ENCODE data around the gene CLEC3B. TPM values are rescaled to one million over a fixed set of nuclear protein-coding genes. Genes with fewer than 3 reads are reported as not detected.

The CLEC3B gene
- total RNA-seq, 1 experiment from 2014 or later = 1.8 TPM

DNA sequence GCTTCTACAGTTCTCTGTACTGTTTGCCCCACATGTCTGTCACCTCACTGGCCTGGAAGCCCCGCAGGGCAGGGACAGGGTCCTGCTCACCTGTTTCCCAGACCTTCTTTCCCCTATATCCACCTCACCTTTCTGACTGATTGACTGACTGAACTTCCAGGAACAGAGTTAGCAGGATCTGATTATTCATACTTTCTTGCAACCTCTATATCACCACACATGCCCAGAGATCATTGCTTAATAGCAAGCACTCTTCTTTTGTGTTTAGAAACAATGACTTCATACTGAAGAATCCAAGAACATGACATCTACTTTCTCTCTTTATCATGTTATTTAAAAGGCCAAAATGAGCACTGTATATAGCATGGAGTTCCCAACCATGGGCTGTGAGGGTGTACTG is 18.0 kb upstream of the CLEC3B start:
- Histone ChIP-seq H3K4me2 (ENCODE audit: low read length) (no peak overlapping the region), H3K9ac (ENCODE audit: low read length) (no peak overlapping the region), H2AFZ (ENCODE audit: low read length) (no peak overlapping the region), H3K27ac (ENCODE audit: low read length) (no peak overlapping the region), H3K4me3 (ENCODE audit: low read length) (no peak overlapping the region), H3K79me2 (ENCODE audit: low read length) (no peaks in the 10 kb centered on the region), H3K9me3 (ENCODE audit: low read length) (no peaks in the 10 kb centered on the region), H3K4me1 (ENCODE audit: insufficient read depth, low read length) (no peaks in the 10 kb centered on the region), H3K9me2 (replicated peaks; ENCODE audit: low read length) (no peaks in the 10 kb centered on the region), H3K36me3 (ENCODE audit: low read depth, low read length) (peaks cover 62% of the 10 kb centered on the region), H3K27me3 (ENCODE audit: low read length) (no peaks in the 10 kb centered on the region), H4K20me1 (ENCODE audit: low read length) (no peaks in the 10 kb centered on the region), H3F3A (ENCODE audit: low read length, unreplicated experiment) (no peaks in the 10 kb centered on the region)
- ATAC-seq = no peak
- no peak for DNase-seq
- intact Hi-C loops (cut with micrococcal nuclease) = no loop called here
- ChIA-PET POLR2A (ENCODE audit: unreplicated experiment) (no interaction called here), CTCF (no interaction called here)
- TF ChIP-seq, protein P1, sequence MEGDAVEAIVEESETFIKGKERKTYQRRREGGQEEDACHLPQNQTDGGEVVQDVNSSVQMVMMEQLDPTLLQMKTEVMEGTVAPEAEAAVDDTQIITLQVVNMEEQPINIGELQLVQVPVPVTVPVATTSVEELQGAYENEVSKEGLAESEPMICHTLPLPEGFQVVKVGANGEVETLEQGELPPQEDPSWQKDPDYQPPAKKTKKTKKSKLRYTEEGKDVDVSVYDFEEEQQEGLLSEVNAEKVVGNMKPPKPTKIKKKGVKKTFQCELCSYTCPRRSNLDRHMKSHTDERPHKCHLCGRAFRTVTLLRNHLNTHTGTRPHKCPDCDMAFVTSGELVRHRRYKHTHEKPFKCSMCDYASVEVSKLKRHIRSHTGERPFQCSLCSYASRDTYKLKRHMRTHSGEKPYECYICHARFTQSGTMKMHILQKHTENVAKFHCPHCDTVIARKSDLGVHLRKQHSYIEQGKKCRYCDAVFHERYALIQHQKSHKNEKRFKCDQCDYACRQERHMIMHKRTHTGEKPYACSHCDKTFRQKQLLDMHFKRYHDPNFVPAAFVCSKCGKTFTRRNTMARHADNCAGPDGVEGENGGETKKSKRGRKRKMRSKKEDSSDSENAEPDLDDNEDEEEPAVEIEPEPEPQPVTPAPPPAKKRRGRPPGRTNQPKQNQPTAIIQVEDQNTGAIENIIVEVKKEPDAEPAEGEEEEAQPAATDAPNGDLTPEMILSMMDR (conservative IDR thresholded peaks at IDR 0.05; ENCODE audit: low read depth, low read length) = no peak
- no peak for TF ChIP-seq EZH2phosphoT487 (IDR thresholded peaks at IDR 0.05; ENCODE audit: borderline replicate concordance, low read length)
- TF ChIP-seq EZH2 (IDR thresholded peaks at IDR 0.05; ENCODE audit: low read length, unreplicated experiment) = no peak
- BruUV-seq (replicated peaks) = no TSS peak

DNA sequence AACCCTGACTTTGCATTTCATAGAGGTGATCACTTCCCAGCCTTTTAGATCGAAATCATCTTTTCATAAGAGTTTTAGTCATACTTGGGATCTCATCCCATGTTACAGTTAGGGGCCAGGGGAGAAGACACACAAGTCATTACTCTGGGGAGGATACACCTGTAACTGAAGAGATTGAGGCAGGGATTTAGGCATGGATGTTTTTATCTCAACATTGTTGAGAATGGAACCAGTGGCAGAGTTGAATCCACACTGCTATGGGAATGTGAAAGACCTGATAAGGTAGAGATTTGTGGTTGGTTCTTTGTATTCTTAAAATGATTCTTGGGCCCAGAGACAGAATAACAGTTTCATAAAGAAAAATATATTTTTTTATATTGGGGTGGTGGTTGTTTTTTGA is 16.2 kb upstream of the CLEC3B start:
- H2AFZ ChIP-seq (ENCODE audit: low read length) = no peak overlapping the region
- peaks cover 55% of the 10 kb centered on the region for H3K36me3 ChIP-seq (ENCODE audit: low read depth, low read length)
- H3K4me3 ChIP-seq (ENCODE audit: low read length) = no peak overlapping the region
- CTCF ChIA-PET = no interaction called here
- no peaks in the 10 kb centered on the region for H3K9me3 ChIP-seq (ENCODE audit: low read length)
- POLR2A ChIA-PET (ENCODE audit: unreplicated experiment) = no interaction called here
- intact Hi-C loops (cut with micrococcal nuclease) = no loop called here
- no TSS peak for BruUV-seq (replicated peaks)
- no peaks in the 10 kb centered on the region for H4K20me1 ChIP-seq (ENCODE audit: low read length)
- H3K27me3 ChIP-seq (ENCODE audit: low read length) = no peaks in the 10 kb centered on the region
- ATAC-seq (no peak), DNase-seq (no peak)
- H3K4me1 ChIP-seq (ENCODE audit: insufficient read depth, low read length) = no peaks in the 10 kb centered on the region
- no peak overlapping the region for H3K4me2 ChIP-seq (ENCODE audit: low read length)
- no peak for TF ChIP-seq EZH2 (IDR thresholded peaks at IDR 0.05; ENCODE audit: low read length, unreplicated experiment)
- no peak for TF ChIP-seq EZH2phosphoT487 (IDR thresholded peaks at IDR 0.05; ENCODE audit: borderline replicate concordance, low read length)
- TF ChIP-seq, protein P1 (conservative IDR thresholded peaks at IDR 0.05; ENCODE audit: low read depth, low read length) = no peak
- H3K27ac ChIP-seq (ENCODE audit: low read length) = no peak overlapping the region
- H3K9me2 ChIP-seq (replicated peaks; ENCODE audit: low read length) = no peaks in the 10 kb centered on the region
- H3K79me2 ChIP-seq (ENCODE audit: low read length) = no peaks in the 10 kb centered on the region
- no peak overlapping the region for H3K9ac ChIP-seq (ENCODE audit: low read length)
- H3F3A ChIP-seq (ENCODE audit: low read length, unreplicated experiment) = no peaks in the 10 kb centered on the region

DNA sequence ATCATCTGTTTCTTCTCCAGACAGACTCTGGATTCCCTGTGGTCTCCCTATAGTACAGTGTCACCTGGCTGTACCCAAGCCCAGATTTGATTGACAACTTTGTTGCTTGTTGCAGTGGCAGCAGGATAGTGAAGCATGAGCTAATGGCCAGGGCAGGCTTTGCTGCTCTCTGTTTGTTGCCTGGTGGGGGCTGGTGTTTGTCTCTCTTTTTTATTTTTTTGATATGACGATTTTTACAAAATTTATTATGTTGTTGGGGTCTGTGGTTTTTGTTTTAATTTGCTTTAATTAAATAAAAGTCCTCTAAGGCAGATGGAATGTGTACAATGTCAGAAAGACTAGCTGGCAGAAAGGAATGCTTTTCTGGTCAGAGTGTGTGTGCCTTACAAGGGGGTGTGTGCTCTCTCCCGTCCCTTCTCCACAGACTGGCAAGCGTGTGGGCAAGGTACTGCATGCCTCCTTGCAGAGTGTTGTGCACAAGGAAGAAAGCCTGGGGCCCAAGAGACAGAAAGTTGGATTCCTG is 15.2 kb upstream of the CLEC3B start:
- H3K79me2 ChIP-seq (ENCODE audit: low read length) = no peaks in the 10 kb centered on the region
- DNase-seq = no peak

More for the DNA sequence above, 15.2 kb upstream of the CLEC3B start:
- Histone ChIP-seq H3K4me3 (ENCODE audit: low read length) (no peak overlapping the region), H4K20me1 (ENCODE audit: low read length) (no peaks in the 10 kb centered on the region), H3K4me2 (ENCODE audit: low read length) (no peak overlapping the region), H3K27ac (ENCODE audit: low read length) (no peak overlapping the region), H3F3A (ENCODE audit: low read length, unreplicated experiment) (no peaks in the 10 kb centered on the region), H3K4me1 (ENCODE audit: insufficient read depth, low read length) (no peaks in the 10 kb centered on the region), H3K9me3 (ENCODE audit: low read length) (no peaks in the 10 kb centered on the region), H3K27me3 (ENCODE audit: low read length) (no peaks in the 10 kb centered on the region), H2AFZ (ENCODE audit: low read length) (no peak overlapping the region), H3K9me2 (replicated peaks; ENCODE audit: low read length) (no peaks in the 10 kb centered on the region), H3K9ac (ENCODE audit: low read length) (no peak overlapping the region), H3K36me3 (ENCODE audit: low read depth, low read length) (peaks cover 52% of the 10 kb centered on the region)
- ATAC-seq = peak; percentile 33; the same call in 1 of the 2 replicates
- CTCF ChIA-PET = no interaction called here
- TF ChIP-seq EZH2phosphoT487 (IDR thresholded peaks at IDR 0.05; ENCODE audit: borderline replicate concordance, low read length) = no peak
- intact Hi-C loops (cut with micrococcal nuclease) = no loop called here
- BruUV-seq (replicated peaks) = no TSS peak
- POLR2A ChIA-PET (ENCODE audit: unreplicated experiment) = no interaction called here
